Measurements from ENCODE around the gene RPS6KC1. TPM values are rescaled to one million over a fixed set of nuclear protein-coding genes. Genes with fewer than 3 reads are reported as not detected.
"Not testable (repeated sequence)": the region's sequence is repeated elsewhere in the genome, so short reads cannot be mapped to it uniquely, and the experiment has no call there.

RPS6KC1 gene
- total RNA-seq, 1 experiment from 2014 or later, result 16.9 TPM

DNA sequence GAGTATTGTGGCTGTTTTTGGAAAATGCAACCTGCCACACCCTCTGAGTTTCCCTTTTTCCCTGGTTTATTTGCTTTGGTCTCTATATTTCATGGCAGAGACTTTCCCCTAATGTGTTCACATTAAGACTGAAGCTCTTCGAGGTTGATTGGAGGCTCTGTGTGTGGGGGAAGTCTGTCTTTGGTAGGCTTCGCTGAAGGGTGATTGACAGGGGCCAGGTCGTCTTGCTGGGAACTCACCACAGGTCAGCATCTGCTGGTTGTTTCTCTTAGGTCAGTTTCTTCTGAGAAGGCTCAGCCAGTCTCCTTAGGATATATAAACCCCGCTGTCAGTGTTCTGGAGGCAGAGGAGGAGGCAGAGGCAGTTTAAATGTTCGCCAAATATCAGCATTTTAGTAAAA lies 249.4 kb downstream of the RPS6KC1 start:
- Histone ChIP-seq H2BK12ac (ENCODE audit: insufficient read length, low read depth, low read length) (no peak overlapping the region), H3K4me1 (ENCODE audit: insufficient read depth, low read length) (no peaks in the 10 kb centered on the region; the same call in 1 of the 2 replicates), H3K23ac (ENCODE audit: insufficient read length, low read depth, low read length) (no peak overlapping the region), H3T11ph (ENCODE audit: low read length) (no peak overlapping the region), H2BK120ac (ENCODE audit: low read depth, low read length, poor library complexity, severe bottlenecking) (no peak overlapping the region), H3K9me3 (ENCODE audit: control insufficient read depth, low read depth, low read length) (no peaks in the 10 kb centered on the region), H2BK15ac (ENCODE audit: low read depth, low read length) (no peak overlapping the region), H2BK5ac (ENCODE audit: insufficient read length, low read length) (no peak overlapping the region), H2AK5ac (ENCODE audit: insufficient read length, low read length) (no peak overlapping the region), H3K79me1 (ENCODE audit: insufficient read depth, low read depth, low read length, poor library complexity, severe bottlenecking) (no peaks in the 10 kb centered on the region), H3K23me2 (ENCODE audit: insufficient read length, low read depth, low read length, poor library complexity, severe bottlenecking) (no peaks in the 10 kb centered on the region), H3K9ac (ENCODE audit: extremely low read depth, insufficient read length, low read length) (no peak overlapping the region), H4K91ac (ENCODE audit: insufficient read length, low read depth, low read length) (no peak overlapping the region), H3K56ac (ENCODE audit: insufficient read length, low read depth, low read length) (no peak overlapping the region), H3K4ac (ENCODE audit: low read depth, low read length) (no peak overlapping the region), H3K79me2 (ENCODE audit: insufficient read depth, low read length) (no peaks in the 10 kb centered on the region), H3K27me3 (ENCODE audit: insufficient read depth, low read length) (no peaks in the 10 kb centered on the region), H3K4me2 (ENCODE audit: insufficient read depth, insufficient read length, low read length) (no peak overlapping the region), H4K20me1 (ENCODE audit: control insufficient read depth, insufficient read depth, insufficient read length) (no peaks in the 10 kb centered on the region), H4K8ac (replicated peaks; ENCODE audit: insufficient read length, low read depth, low read length) (no peak overlapping the region), H3K14ac (ENCODE audit: insufficient read depth, low read length) (no peak overlapping the region), H4K5ac (ENCODE audit: insufficient read length, low read depth, low read length) (no peak overlapping the region), H3K18ac (ENCODE audit: insufficient read length, low read depth, low read length) (no peak overlapping the region), H2AFZ (ENCODE audit: low read length) (no peak overlapping the region), H2BK20ac (ENCODE audit: low read depth, low read length, poor library complexity, severe bottlenecking) (no peak overlapping the region), H3K27ac (ENCODE audit: insufficient read length, low read depth, low read length) (no peak overlapping the region)
- Mint-ChIP-seq H3K27ac (no peak overlapping the region), H3K4me3 (no peak overlapping the region), H3K36me3 (ENCODE audit: insufficient read depth in 1 of 3, low read depth in 3 of 3) (peaks cover 0 to 3% (median 0%) of the 10 kb centered on the region in 3 experiments; a peak in 3 of 7 replicates), H3K27me3 (ENCODE audit: low read depth) (no peaks in the 10 kb centered on the region), H3K9me3 (no peaks in the 10 kb centered on the region), H3K4me1 (peaks cover 11 to 15% of the 10 kb centered on the region in 2 experiments)
- no peak for DNase-seq
- WGBS (ENCODE audit: extremely low coverage, insufficient read length, low lambda C conversion rate), result no CpG with 5 or more reads among the region's 5 CpGs
- TF ChIP-seq, protein P1, sequence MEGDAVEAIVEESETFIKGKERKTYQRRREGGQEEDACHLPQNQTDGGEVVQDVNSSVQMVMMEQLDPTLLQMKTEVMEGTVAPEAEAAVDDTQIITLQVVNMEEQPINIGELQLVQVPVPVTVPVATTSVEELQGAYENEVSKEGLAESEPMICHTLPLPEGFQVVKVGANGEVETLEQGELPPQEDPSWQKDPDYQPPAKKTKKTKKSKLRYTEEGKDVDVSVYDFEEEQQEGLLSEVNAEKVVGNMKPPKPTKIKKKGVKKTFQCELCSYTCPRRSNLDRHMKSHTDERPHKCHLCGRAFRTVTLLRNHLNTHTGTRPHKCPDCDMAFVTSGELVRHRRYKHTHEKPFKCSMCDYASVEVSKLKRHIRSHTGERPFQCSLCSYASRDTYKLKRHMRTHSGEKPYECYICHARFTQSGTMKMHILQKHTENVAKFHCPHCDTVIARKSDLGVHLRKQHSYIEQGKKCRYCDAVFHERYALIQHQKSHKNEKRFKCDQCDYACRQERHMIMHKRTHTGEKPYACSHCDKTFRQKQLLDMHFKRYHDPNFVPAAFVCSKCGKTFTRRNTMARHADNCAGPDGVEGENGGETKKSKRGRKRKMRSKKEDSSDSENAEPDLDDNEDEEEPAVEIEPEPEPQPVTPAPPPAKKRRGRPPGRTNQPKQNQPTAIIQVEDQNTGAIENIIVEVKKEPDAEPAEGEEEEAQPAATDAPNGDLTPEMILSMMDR (conservative IDR thresholded peaks at IDR 0.05), result no peak

DNA sequence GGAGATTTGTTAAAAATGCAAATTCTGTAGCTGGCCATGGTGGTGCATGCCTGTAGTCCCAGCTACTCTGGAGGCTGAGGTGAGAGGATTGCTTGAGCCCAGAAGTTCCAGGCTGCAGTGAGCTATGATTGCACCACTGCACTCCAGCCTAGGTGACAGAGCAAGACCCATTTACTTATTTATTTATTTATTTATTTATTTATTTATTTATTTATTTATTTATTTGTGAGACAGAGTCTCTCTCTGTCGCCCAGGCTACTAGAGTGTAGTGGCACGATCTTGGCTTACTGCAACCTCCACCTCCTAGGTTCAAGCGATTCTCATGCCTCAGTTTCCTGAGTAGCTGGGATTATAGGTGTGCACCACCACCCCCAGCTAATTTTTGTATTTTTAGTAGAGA lies 250.5 kb downstream of the RPS6KC1 start:
- not testable (repeated sequence) for H3K79me2 ChIP-seq (ENCODE audit: insufficient read depth, low read length); H3K4me1 ChIP-seq (ENCODE audit: insufficient read depth, low read length); H2BK15ac ChIP-seq (ENCODE audit: low read depth, low read length); DNase-seq; H3K9me3 Mint-ChIP-seq; H3K4me3 Mint-ChIP-seq; H3K79me1 ChIP-seq (ENCODE audit: insufficient read depth, low read depth, low read length, poor library complexity, severe bottlenecking); H3K23ac ChIP-seq (ENCODE audit: insufficient read length, low read depth, low read length); H2BK5ac ChIP-seq (ENCODE audit: insufficient read length, low read length); H2BK12ac ChIP-seq (ENCODE audit: insufficient read length, low read depth, low read length); H2BK20ac ChIP-seq (ENCODE audit: low read depth, low read length, poor library complexity, severe bottlenecking); H4K20me1 ChIP-seq (ENCODE audit: control insufficient read depth, insufficient read depth, insufficient read length); H2AFZ ChIP-seq (ENCODE audit: low read length); H4K8ac ChIP-seq (replicated peaks; ENCODE audit: insufficient read length, low read depth, low read length); H2BK120ac ChIP-seq (ENCODE audit: low read depth, low read length, poor library complexity, severe bottlenecking); H3K27me3 ChIP-seq (ENCODE audit: insufficient read depth, low read length); H3K9ac ChIP-seq (ENCODE audit: extremely low read depth, insufficient read length, low read length); H2AK5ac ChIP-seq (ENCODE audit: insufficient read length, low read length); H4K91ac ChIP-seq (ENCODE audit: insufficient read length, low read depth, low read length); H3T11ph ChIP-seq (ENCODE audit: low read length); H4K5ac ChIP-seq (ENCODE audit: insufficient read length, low read depth, low read length); H3K36me3 Mint-ChIP-seq (ENCODE audit: insufficient read depth in 1 of 3, low read depth in 3 of 3); H3K18ac ChIP-seq (ENCODE audit: insufficient read length, low read depth, low read length); H3K23me2 ChIP-seq (ENCODE audit: insufficient read length, low read depth, low read length, poor library complexity, severe bottlenecking); H3K4ac ChIP-seq (ENCODE audit: low read depth, low read length); H3K56ac ChIP-seq (ENCODE audit: insufficient read length, low read depth, low read length); H3K27ac ChIP-seq (ENCODE audit: insufficient read length, low read depth, low read length); H3K9me3 ChIP-seq (ENCODE audit: control insufficient read depth, low read depth, low read length); H3K27me3 Mint-ChIP-seq (ENCODE audit: low read depth); H3K27ac Mint-ChIP-seq; H3K4me2 ChIP-seq (ENCODE audit: insufficient read depth, insufficient read length, low read length); H3K14ac ChIP-seq (ENCODE audit: insufficient read depth, low read length)
- peaks cover 9 to 13% of the 10 kb centered on the region in 2 experiments for H3K4me1 Mint-ChIP-seq
- WGBS (ENCODE audit: extremely low coverage, insufficient read length, low lambda C conversion rate), result no CpG with 5 or more reads among the region's 3 CpGs

Data from H9 (cell line).